LHCN-M2 (cell line): ENCODE data around the gene CPSF6. TPM values are rescaled to one million over a fixed set of nuclear protein-coding genes. Genes with fewer than 3 reads are reported as not detected.

ENCODE experiments used
- DNase-seq: peaks from one replicate; pipeline ENCODE4 v3.0.0-alpha.2; 2012; ENCODE audit warnings: low read depth
- total RNA-seq: library from RNA; depleted of rRNA; stranded (reverse); fragments of >200 nt; gene quantifications from 2 replicates; pipeline ENCODE4 v1.2.3, GENCODE V29; 2014; rRNA removed

Gene CPSF6
- total RNA-seq, 1 experiment from 2014 or later, result 26.8 TPM

DNA sequence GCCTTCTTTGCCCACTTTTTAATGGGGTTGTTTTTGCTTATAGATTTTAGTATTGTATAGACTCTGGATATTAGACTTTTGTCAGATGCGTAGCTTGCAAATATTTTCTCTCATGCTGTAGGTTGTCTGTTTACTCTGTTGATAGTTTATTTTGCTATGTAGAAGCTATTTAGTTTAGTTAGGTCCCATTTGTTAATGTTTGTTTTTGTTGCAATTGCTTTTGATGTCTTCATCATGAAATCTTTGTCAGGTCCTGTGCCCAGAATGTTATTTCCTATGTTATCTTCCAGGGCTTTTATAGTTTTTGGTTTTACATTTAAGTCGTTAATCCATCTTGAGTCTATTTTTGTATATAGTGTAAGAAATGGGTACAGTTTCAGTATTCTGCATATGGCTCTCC is 78.9 kb downstream of the CPSF6 start:
- DNase-seq, result no peak

DNA sequence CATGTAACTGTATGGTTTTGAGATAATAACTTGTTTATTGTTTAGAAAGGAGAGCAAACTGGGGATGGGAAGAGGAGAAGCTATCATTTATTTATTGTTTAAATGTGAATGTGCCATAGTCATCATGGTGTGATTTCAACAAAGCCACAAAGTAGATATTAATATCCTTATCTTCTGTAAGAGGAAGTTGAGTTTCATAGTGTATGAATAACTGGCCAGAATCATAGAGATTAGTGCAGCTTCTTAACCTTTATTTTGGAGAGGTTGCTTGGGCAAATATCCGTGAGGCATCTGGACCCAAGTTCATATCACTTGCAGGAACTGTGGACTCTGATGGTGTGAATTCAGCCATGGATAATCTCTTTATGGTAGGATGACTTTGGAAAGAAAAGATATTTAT is 82.0 kb downstream of the CPSF6 start:
- DNase-seq, result no peak

Other genes with a start within 250 kb of the CPSF6 start
- not detected in 2 replicates for gene LYZ, start 108.8 kb downstream of the CPSF6 start, total RNA-seq
- gene YEATS4, start 120.2 kb downstream of the CPSF6 start, total RNA-seq, result 39.9 and 48.4 TPM in 2 replicates
- gene FRS2, start 230.8 kb downstream of the CPSF6 start, total RNA-seq, result 39.4 and 47.1 TPM in 2 replicates